HG03571 (cell line): ENCODE data around the gene CD320.
"Not testable (repeated sequence)": the region's sequence is repeated elsewhere in the genome, so short reads cannot be mapped to it uniquely, and the experiment has no call there.

Source experiments
- ATAC-seq: cut with Tn5 transposase; IDR thresholded peaks from one replicate; pipeline ENCODE4 v1.9.1; 2021; ENCODE audit not compliant: unreplicated experiment

The CD320 gene

DNA sequence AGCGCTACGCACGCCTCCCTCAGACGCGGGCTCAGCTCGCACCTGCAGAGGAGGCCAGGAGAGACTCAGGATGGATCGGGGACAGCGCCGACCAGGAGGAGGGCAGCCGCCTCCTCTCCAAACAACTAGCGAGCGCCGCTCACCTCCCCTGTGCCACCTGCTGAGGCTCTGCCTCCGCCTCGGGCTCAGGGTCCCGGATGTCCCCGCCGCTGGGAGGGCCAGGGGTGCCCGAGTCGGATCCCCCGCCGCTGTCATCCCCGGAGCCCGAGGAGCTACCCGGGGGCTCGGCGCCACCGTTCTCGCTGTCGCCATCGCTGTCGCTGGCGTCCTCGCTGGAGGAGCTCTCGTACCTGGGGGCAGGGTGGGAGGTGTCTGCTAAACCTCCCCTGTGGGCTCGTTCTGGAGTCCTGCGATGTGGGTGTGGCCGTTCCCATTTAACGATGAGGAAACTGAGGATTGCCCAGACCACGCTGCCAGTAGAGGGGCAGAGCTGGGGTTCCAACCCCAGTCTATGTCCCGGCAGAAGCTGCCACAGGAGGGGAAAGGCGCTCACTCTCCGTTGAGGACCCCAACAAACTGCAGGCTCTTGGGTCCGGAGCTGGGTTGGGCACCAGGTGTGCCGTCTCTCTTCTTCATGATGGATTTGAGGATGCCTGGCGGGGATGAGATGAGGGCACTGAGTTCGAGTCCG, 25.8 kb upstream of the CD320 start:
- ATAC-seq = no peak

- no peak for ATAC-seq
These were observed 25.0 kb upstream of the CD320 start for GRCh38 chr19:8332976-8333766.

- no peak for ATAC-seq
These were observed 23.2 kb upstream of the CD320 start for GRCh38 chr19:8331263-8331845.

DNA sequence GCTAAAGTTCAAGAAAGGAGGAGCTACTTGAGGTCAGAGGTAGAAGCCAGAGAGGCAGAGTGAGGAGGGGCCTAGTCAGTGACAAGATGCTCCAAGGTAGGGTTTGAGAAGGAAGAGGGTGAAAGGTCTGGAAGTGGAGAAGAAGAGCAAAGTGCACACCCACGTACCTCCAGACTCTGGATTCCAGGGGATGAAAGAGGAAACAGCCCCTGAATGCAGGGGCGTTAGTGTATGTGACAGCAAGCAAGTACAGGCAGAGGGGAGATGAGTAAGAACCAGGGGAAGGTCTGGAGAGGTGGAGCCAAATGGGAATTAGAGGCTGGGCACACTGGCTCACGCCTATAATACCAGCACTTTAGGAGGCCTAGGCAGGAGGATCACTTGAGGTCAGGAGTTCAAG, 21.8 kb upstream of the CD320 start:
- ATAC-seq = no peak

DNA sequence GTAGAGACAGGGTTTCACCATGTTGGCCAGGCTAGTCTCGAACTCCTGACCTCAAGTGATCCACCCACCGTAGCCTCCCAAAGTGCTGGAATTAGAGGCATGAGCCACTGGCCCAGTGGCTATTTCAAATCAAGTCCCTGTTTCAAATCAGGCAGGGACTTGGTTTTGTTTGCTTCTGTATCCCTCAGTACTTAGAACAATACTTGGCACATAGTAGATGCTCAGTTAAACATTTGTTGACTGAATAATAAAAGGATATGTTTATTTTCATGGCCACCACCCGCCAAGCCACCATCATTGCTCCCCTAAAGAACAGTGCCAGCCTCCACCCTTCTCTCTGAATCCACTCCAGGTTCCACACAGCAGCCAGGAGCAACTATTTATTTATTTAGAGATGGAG, 17.3 kb upstream of the CD320 start:
- ATAC-seq = no peak

- no peak for ATAC-seq
These were observed 16.3 kb upstream of the CD320 start for GRCh38 chr19:8324186-8325050.

GRCh38 chr19:8323781-8324185, 15.6 kb upstream of the CD320 start:
- no peak for ATAC-seq

GRCh38 chr19:8322638-8322997, 14.5 kb upstream of the CD320 start:
- no peak for ATAC-seq

- ATAC-seq = no peak
These were observed 14.0 kb upstream of the CD320 start for GRCh38 chr19:8321986-8322637.

DNA sequence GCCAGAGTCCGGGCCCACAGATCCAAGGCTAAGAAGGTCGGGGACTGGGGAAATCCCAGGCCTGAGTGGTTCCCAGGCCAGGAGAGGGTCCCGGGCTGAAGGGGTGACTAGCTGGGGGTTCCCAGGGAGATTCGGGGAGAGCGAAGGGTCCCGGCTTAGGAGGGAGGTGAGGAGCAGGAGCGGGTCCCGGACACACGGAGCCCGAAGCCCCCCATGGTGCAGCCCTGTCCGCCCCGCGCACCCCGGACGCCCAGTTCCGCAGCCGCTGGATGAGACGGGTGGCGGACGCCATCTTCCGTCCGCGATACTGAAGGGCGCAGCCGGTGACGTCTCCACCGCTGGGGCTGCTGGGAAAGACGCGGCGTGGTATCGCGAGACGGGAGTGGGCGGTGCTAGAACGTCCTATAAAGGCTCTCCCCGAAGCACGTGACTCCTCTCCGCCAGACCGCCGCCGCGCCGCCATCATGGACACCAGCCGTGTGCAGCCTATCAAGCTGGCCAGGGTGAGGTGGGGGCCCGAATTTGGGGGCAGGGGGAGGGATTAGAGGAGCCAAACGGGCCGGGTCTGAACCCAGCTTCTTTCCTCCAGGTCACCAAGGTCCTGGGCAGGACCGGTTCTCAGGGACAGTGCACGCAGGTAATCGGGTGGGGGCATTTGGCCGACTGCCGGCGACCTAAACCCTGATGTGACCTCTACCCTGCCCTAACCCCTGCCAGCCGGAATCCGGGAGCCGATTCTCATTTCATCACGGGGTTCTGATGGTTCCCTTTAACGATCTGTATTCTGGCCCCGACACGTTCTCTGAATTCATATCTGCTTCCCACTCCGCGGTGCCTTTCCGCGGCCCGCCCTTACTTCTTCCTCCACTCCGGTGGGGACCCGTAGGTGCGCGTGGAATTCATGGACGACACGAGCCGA, 13.2 kb upstream of the CD320 start, which contains the start of the genes NDUFA7 and RPS28:
TSS of gene NDUFA7 (minus strand) at position 309 of the 919 bp plus-strand sequence. CDS start at position 292, 17 bp downstream.
TSS of gene RPS28 (plus strand) at position 430 of the 919 bp plus-strand sequence. CDS start at position 465, 35 bp downstream.
- ATAC-seq = peak; percentile 65

GRCh38 chr19:8320564-8321066, 12.5 kb upstream of the CD320 start:
- peak; percentile 27 for ATAC-seq

GRCh38 chr19:8319807-8320520, 11.8 kb upstream of the CD320 start:
- no peak for ATAC-seq

DNA sequence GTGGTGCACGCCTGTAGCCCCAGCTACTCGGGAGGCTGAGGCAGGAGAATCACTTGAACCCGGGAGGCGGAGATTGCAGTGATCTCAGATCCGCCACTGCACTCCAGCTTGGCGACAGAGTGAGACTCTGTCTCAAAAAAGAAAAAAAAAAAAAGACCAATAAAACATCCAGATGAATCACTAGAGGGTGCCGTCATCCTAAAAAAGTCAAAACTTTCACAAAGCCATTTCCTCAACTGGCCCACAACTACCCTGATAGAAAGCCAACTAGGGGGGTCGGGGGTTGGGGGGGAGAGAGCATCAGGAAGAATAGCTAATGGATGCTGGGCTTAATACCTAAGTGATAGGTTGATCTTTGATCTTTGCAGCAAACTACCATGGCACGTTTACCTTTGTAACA, 10.7 kb upstream of the CD320 start:
- not testable (repeated sequence) for ATAC-seq

GRCh38 chr19:8316351-8317125, 8.4 kb upstream of the CD320 start:
- no peak for ATAC-seq

GRCh38 chr19:8314981-8315640, 7.0 kb upstream of the CD320 start:
- ATAC-seq = not testable (repeated sequence)

DNA sequence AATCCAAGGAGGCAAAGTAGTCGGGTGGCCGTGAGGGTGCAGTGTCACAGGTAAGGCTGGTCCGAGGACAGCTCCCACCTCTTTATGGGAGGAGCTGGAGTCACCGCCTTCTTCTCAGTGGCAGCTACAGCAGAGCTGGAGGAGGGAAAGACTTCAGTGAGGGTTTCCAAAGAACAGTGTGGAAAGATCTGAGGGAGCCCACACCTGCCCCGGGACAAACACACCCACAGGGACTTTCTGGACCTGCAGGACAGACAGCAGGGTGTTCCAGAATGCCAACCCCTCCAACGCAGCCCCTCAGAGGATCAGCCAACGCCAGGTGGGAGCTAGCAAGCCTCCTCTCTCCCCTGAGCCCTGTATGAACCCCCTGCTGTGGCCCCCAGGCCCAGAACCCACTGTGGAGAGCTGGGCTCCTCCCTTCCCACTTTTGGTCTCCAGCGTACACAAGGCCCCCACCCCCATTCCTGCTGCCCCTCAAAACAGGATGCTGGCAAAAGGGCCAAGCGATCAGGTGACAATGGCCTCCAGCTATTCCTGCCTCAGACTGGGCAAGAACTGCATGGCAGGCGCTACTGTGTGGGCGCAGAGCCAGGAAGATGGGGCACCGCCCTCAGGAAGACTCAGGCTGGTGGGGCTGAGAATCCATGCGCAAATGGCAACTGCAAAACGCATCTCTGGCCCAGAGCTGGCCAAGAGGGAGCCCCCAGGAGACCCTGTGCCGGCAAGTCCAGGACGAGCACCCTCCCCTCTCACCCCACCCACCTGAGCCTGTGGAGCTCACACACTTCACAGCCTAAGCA, 3.5 kb upstream of the CD320 start:
- no peak for ATAC-seq
